Measurements from ENCODE around the gene SLC22A14. TPM values are rescaled to one million over a fixed set of nuclear protein-coding genes. Genes with fewer than 3 reads are reported as not detected.
A peak's percentile ranks its signal among the peaks of the same experiment; 100 is the strongest.

Gene SLC22A14
- total RNA-seq, 1 experiment from 2014 or later, result not detected

- Histone ChIP-seq H3K14ac (ENCODE audit: insufficient read depth, low read length) (no peak overlapping the region), H3K23ac (ENCODE audit: insufficient read length, low read depth, low read length) (no peak overlapping the region), H3K27ac (ENCODE audit: insufficient read length, low read depth, low read length) (no peak overlapping the region), H3K4ac (ENCODE audit: low read depth, low read length) (no peak overlapping the region), H3K79me1 (ENCODE audit: insufficient read depth, low read depth, low read length, poor library complexity, severe bottlenecking) (no peaks in the 10 kb centered on the region), H4K8ac (replicated peaks; ENCODE audit: insufficient read length, low read depth, low read length) (no peak overlapping the region), H3K4me1 (ENCODE audit: insufficient read depth, low read length) (no peaks in the 10 kb centered on the region), H3K23me2 (ENCODE audit: insufficient read length, low read depth, low read length, poor library complexity, severe bottlenecking) (no peaks in the 10 kb centered on the region), H4K5ac (ENCODE audit: insufficient read length, low read depth, low read length) (peak overlapping the region; percentile 60), H3K9ac (ENCODE audit: extremely low read depth, insufficient read length, low read length) (no peak overlapping the region), H4K20me1 (ENCODE audit: control insufficient read depth, insufficient read depth, insufficient read length) (no peaks in the 10 kb centered on the region), H2AK5ac (ENCODE audit: insufficient read length, low read length) (no peak overlapping the region), H3K18ac (ENCODE audit: insufficient read length, low read depth, low read length) (no peak overlapping the region), H3K9me3 (ENCODE audit: control insufficient read depth, low read depth, low read length) (no peaks in the 10 kb centered on the region), H3K27me3 (ENCODE audit: insufficient read depth, low read length) (no peaks in the 10 kb centered on the region), H4K91ac (ENCODE audit: insufficient read length, low read depth, low read length) (no peak overlapping the region), H2BK15ac (ENCODE audit: low read depth, low read length) (no peak overlapping the region), H3K56ac (ENCODE audit: insufficient read length, low read depth, low read length) (no peak overlapping the region), H2BK120ac (ENCODE audit: low read depth, low read length, poor library complexity, severe bottlenecking) (no peak overlapping the region), H2BK20ac (ENCODE audit: low read depth, low read length, poor library complexity, severe bottlenecking) (no peak overlapping the region), H3K4me2 (ENCODE audit: insufficient read depth, insufficient read length, low read length) (no peak overlapping the region), H3K79me2 (ENCODE audit: insufficient read depth, low read length) (no peaks in the 10 kb centered on the region), H2BK5ac (ENCODE audit: insufficient read length, low read length) (no peak overlapping the region), H2AFZ (ENCODE audit: low read length) (no peak overlapping the region), H2BK12ac (ENCODE audit: insufficient read length, low read depth, low read length) (no peak overlapping the region), H3T11ph (ENCODE audit: low read length) (no peak overlapping the region)
- H3K4me3 Mint-ChIP-seq, result no peak overlapping the region
- DNase-seq, result no peak
- H3K27me3 Mint-ChIP-seq (ENCODE audit: low read depth), result no peaks in the 10 kb centered on the region
- H3K4me1 Mint-ChIP-seq, result no peaks in the 10 kb centered on the region
- no peak overlapping the region for H3K27ac Mint-ChIP-seq
- H3K9me3 Mint-ChIP-seq, result no peaks in the 10 kb centered on the region
- no CpG with 5 or more reads among the region's 2 CpGs for whole genome bisulfite sequencing (ENCODE audit: extremely low coverage, insufficient read length, low lambda C conversion rate)
- no peak for TF ChIP-seq CTCF (conservative IDR thresholded peaks at IDR 0.05)
- peaks cover 15 to 44% (median 34%) of the 10 kb centered on the region in 3 experiments; a peak in 6 of 7 replicates for H3K36me3 Mint-ChIP-seq (ENCODE audit: insufficient read depth in 1 of 3, low read depth in 3 of 3)
Observed at GRCh38 chr3:38254872-38255271, 27.2 kb upstream of the SLC22A14 start.

All from H9 (cell line).